ENCODE data around the gene SSTR3.

DNA sequence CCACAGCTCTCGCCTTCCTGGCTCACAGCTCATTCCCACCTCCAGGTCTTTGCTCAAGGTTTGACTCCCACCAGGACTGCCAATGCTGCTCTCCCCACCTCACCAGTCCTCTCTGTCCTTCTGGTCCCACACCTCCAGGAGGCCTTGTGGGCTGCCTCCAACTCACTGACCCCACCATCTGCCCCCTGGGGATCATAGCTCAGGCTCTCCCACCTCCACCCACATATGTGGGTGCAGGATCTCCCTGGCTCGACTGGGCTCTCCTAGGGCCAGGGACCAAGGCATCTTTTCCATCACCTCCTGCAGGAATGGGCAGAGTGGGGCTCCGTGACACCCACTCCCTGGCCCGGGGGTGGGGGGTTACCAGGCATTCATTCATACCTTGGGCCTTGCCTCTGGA lies 13.8 kb upstream of the SSTR3 start:
- TF ChIP-seq, protein P1, sequence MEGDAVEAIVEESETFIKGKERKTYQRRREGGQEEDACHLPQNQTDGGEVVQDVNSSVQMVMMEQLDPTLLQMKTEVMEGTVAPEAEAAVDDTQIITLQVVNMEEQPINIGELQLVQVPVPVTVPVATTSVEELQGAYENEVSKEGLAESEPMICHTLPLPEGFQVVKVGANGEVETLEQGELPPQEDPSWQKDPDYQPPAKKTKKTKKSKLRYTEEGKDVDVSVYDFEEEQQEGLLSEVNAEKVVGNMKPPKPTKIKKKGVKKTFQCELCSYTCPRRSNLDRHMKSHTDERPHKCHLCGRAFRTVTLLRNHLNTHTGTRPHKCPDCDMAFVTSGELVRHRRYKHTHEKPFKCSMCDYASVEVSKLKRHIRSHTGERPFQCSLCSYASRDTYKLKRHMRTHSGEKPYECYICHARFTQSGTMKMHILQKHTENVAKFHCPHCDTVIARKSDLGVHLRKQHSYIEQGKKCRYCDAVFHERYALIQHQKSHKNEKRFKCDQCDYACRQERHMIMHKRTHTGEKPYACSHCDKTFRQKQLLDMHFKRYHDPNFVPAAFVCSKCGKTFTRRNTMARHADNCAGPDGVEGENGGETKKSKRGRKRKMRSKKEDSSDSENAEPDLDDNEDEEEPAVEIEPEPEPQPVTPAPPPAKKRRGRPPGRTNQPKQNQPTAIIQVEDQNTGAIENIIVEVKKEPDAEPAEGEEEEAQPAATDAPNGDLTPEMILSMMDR (IDR thresholded peaks at IDR 0.05), result no peak
- TF ChIP-seq POLR2A (IDR thresholded peaks at IDR 0.05) (no peak), EP300 (IDR thresholded peaks at IDR 0.05) (no peak)

All from sigmoid colon (tissue), 4 donors.